ENCODE measurements around the gene REG3A. TPM values are rescaled to one million over a fixed set of nuclear protein-coding genes. Genes with fewer than 3 reads are reported as not detected.

The REG3A gene
- total and polyA plus RNA-seq, 2 of the 8 experiments (the other 6 are each of a cell fraction or from before 2014, with no cell fraction given) = not detected

- no peak for TF ChIP-seq HDAC2 (IDR thresholded peaks at IDR 0.05; ENCODE audit: borderline replicate concordance in 1 of 2, low read depth in 2 of 2, low read length in 2 of 2)
- no peak for TF ChIP-seq FOSL1 (IDR thresholded peaks at IDR 0.05; ENCODE audit: insufficient read depth, low read depth, low read length)
- TF ChIP-seq YY1 (IDR thresholded peaks at IDR 0.05; ENCODE audit: low read depth, low read length) = no peak
- no peak for TF ChIP-seq SP4 (IDR thresholded peaks at IDR 0.05; ENCODE audit: low read length)
- no peak for TF ChIP-seq CHD1 (IDR thresholded peaks at IDR 0.05; ENCODE audit: low read depth, low read length)
- TF ChIP-seq RNF2 (IDR thresholded peaks at IDR 0.05; ENCODE audit: borderline replicate concordance, low read depth, low read length, missing control alignments, poor library complexity, severe bottlenecking) = no peak
Observed at GRCh38 chr2:79162801-79163200, 3.2 kb upstream of the REG3A start (continued).

Measured in H1 (cell line).